ENCODE data around the gene CDH11.

DNA sequence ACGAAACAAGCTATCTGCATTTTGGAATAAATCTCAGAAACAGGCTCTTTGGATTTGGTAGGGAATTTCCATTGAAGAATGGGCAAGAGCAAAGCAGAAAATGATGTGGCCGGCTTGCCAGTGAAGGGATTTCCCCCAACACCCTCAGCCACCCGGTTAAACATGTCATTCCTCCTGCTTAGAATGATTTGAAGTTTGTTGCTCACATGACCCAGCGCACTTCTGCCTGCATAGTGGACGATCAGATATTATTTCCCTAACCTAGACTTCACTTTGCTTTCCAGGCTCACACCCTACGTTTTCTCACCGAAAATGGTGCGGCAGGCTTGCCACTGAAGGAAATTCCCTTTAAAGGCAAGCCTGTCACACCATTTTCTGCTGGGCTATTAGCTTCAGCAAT is 170.7 kb downstream of the CDH11 start:
- TF ChIP-seq, protein P1, sequence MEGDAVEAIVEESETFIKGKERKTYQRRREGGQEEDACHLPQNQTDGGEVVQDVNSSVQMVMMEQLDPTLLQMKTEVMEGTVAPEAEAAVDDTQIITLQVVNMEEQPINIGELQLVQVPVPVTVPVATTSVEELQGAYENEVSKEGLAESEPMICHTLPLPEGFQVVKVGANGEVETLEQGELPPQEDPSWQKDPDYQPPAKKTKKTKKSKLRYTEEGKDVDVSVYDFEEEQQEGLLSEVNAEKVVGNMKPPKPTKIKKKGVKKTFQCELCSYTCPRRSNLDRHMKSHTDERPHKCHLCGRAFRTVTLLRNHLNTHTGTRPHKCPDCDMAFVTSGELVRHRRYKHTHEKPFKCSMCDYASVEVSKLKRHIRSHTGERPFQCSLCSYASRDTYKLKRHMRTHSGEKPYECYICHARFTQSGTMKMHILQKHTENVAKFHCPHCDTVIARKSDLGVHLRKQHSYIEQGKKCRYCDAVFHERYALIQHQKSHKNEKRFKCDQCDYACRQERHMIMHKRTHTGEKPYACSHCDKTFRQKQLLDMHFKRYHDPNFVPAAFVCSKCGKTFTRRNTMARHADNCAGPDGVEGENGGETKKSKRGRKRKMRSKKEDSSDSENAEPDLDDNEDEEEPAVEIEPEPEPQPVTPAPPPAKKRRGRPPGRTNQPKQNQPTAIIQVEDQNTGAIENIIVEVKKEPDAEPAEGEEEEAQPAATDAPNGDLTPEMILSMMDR (conservative IDR thresholded peaks at IDR 0.05; ENCODE audit: low read length): no peak
- no peak for TF ChIP-seq EZH2phosphoT487 (IDR thresholded peaks at IDR 0.05; ENCODE audit: borderline replicate concordance)

Data from Loucy (cell line).